ENCODE measurements around the gene DHRS2. TPM values are rescaled to one million over a fixed set of nuclear protein-coding genes. Genes with fewer than 3 reads are reported as not detected.
A peak's percentile ranks its signal among the peaks of the same experiment; 100 is the strongest.

Gene DHRS2
- total RNA-seq, 2 donors from 2014 or later: 1.3 to 3.3 TPM

DNA sequence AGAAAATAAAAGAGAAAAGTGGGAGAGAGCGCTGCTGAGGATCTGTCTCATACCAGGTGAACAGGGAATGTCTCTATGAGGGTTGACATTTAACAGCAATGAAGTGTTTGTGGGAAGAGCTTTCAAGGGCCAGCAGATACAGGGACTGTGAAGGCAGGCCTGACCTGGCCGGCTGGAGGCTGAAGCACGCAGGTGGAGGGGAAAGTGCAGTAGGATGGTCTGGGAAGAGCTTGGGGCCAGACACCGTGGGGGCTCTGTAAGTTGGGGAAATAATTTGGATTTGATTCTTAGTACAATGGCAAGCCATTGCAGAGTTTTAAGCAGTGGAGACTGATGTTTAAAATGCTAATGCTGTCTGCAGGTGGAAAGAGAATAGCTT is 23.8 kb upstream of the DHRS2 start:
- DNase-seq (no peak), ATAC-seq (no peak)
- 55 to 56% methylated on average over 4 of the region's 4 CpGs for WGBS, 2 donors
- H3K4me3 ChIP-seq: no peak overlapping the region
- no peaks in the 10 kb centered on the region for H3K27me3 ChIP-seq
- no peaks in the 10 kb centered on the region for H3K36me3 ChIP-seq (replicated peaks in 1 of 2; ENCODE audit: insufficient read depth in 1 of 2, low read depth in 2 of 2)
- no peaks in the 10 kb centered on the region for H3K9me3 ChIP-seq
- peak overlapping the region; percentile 3 to 91 (median 75) for H3K27ac ChIP-seq
- intact Hi-C loops (cut with DNase I): no loop called here
- peaks cover 84% of the 10 kb centered on the region for H3K4me1 ChIP-seq
- TF ChIP-seq POLR2A (IDR thresholded peaks at IDR 0.05) (no peak), CTCF (IDR thresholded peaks at IDR 0.05) (no peak)

- ATAC-seq (no peak), DNase-seq (no peak)
- no peak overlapping the region for H3K4me3 ChIP-seq
- WGBS, 2 donors: 83 to 91% methylated on average over 1 of the region's 1 CpG
- peaks cover 79% of the 10 kb centered on the region for H3K4me1 ChIP-seq
- H3K27ac ChIP-seq: peak overlapping the region; percentile 22 to 91 (median 75)
- intact Hi-C loops (cut with DNase I): no loop called here
- H3K27me3 ChIP-seq: no peaks in the 10 kb centered on the region
- TF ChIP-seq CTCF (IDR thresholded peaks at IDR 0.05): no peak
- TF ChIP-seq POLR2A (IDR thresholded peaks at IDR 0.05): no peak
- H3K9me3 ChIP-seq: no peaks in the 10 kb centered on the region
- H3K36me3 ChIP-seq (replicated peaks in 1 of 2; ENCODE audit: insufficient read depth in 1 of 2, low read depth in 2 of 2): no peaks in the 10 kb centered on the region
Observed at GRCh38 chr14:23612802-23613201, 23.4 kb upstream of the DHRS2 start.

DNA sequence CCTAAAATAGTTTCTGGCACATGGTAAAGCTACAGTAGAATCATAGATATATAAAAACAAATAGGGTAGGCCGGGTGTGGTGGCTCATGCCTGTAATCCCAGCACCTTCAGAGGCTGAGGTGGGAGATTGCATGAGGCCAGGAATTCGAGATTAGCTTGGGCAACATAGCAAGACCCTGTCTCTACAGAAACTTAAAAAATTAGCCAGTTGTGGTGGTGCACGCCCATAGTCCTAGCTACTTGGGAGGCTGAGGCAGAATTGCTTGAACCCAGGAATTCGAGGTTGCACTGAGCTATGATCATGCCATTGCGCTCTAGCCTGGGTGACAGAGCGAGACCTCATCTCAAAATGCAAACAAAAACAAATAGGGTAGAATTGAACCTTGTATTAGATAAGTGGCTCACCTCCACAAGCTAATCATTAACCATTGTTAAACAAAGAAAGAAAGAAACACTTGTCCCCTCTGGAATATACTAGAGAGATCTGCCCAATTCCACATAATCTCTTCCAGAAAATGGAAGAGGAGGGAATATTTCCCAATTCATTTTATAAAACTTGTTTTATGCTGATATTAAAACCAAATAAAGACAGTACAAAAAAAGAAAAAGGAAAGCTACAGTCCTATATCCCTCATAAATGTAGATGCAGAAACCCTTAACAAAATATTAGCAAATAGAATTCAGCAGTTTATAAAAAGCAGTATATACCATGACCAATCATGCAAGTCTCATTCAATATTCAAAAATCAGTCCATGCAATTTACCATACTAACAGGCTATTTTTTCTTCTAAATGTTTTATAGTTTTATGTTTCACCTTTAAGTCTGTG is 22.7 kb upstream of the DHRS2 start:
- intact Hi-C loops (cut with DNase I): no loop called here
- DNase-seq: no peak
- H3K4me1 ChIP-seq: peaks cover 74% of the 10 kb centered on the region
- peak overlapping the region; percentile 66 to 91 (median 75) for H3K27ac ChIP-seq
- no peaks in the 10 kb centered on the region for H3K36me3 ChIP-seq (replicated peaks in 1 of 2; ENCODE audit: insufficient read depth in 1 of 2, low read depth in 2 of 2)
- TF ChIP-seq POLR2A (IDR thresholded peaks at IDR 0.05): no peak
- TF ChIP-seq CTCF (IDR thresholded peaks at IDR 0.05): no peak
- H3K27me3 ChIP-seq: no peaks in the 10 kb centered on the region
- peak; percentile 68 for ATAC-seq
- H3K9me3 ChIP-seq: no peaks in the 10 kb centered on the region
- WGBS, 2 donors: 25 to 27% methylated on average over 6 of the region's 6 CpGs
- no peak overlapping the region for H3K4me3 ChIP-seq

- no peak for ATAC-seq
- no peak for DNase-seq
- Histone ChIP-seq H3K4me1 (peaks cover 67% of the 10 kb centered on the region), H3K27ac (peak overlapping the region; percentile 66 to 91 (median 75)), H3K36me3 (replicated peaks in 1 of 2; ENCODE audit: insufficient read depth in 1 of 2, low read depth in 2 of 2) (no peaks in the 10 kb centered on the region), H3K4me3 (no peak overlapping the region), H3K27me3 (no peaks in the 10 kb centered on the region), H3K9me3 (no peaks in the 10 kb centered on the region)
- 55 to 58% methylated on average over 2 of the region's 2 CpGs for WGBS, 2 donors
- intact Hi-C loops (cut with DNase I): no loop called here
- no peak for TF ChIP-seq POLR2A (IDR thresholded peaks at IDR 0.05)
- TF ChIP-seq CTCF (IDR thresholded peaks at IDR 0.05): no peak
Observed at GRCh38 chr14:23614395-23614828, 21.8 kb upstream of the DHRS2 start.

GRCh38 chr14:23615856-23616255 is 20.3 kb upstream of the DHRS2 start:
- H3K27ac ChIP-seq: no peak overlapping the region
- H3K9me3 ChIP-seq: no peaks in the 10 kb centered on the region
- H3K4me1 ChIP-seq: peaks cover 62% of the 10 kb centered on the region
- 48 to 49% methylated on average over 5 of the region's 5 CpGs for WGBS, 2 donors
- intact Hi-C loops (cut with DNase I): no loop called here
- H3K27me3 ChIP-seq: no peaks in the 10 kb centered on the region
- no peaks in the 10 kb centered on the region for H3K36me3 ChIP-seq (replicated peaks in 1 of 2; ENCODE audit: insufficient read depth in 1 of 2, low read depth in 2 of 2)
- H3K4me3 ChIP-seq: no peak overlapping the region
- DNase-seq (no peak), ATAC-seq (no peak)
- TF ChIP-seq CTCF (IDR thresholded peaks at IDR 0.05): no peak
- no peak for TF ChIP-seq POLR2A (IDR thresholded peaks at IDR 0.05)
